ENCODE data around the gene OR51I1.

OR51I1 gene

GRCh38 chr11:5441414-5441813, at the start of gene OR51I1:
Gene OR51I1 (minus strand): TSS chr11:5441514. CDS start chr11:5441514, 0 bp downstream.
- no peak within 1 kb of the TSS for H3K27ac ChIP-seq
- no peak within 1 kb of the TSS for H3K4me3 ChIP-seq

- no peak overlapping the region for H3K4me3 ChIP-seq
Measured at GRCh38 chr11:5489576-5490357, 48.5 kb upstream of the OR51I1 start.

GRCh38 chr11:5488798-5489399, 47.6 kb upstream of the OR51I1 start:
- no peak overlapping the region for H3K27ac ChIP-seq
- H3K4me3 ChIP-seq = no peak overlapping the region

More at GRCh38 chr11:5489576-5490357, 48.5 kb upstream of the OR51I1 start:
- H3K27ac ChIP-seq = no peak overlapping the region

GRCh38 chr11:5488385-5488784, 47.1 kb upstream of the OR51I1 start, which contains the start of gene OR52D1:
Gene OR52D1 (plus strand): TSS chr11:5488685. CDS start chr11:5488707, 22 bp downstream.
- H3K4me3 ChIP-seq = no peak within 1 kb of the TSS
- H3K27ac ChIP-seq = no peak within 1 kb of the TSS

GRCh38 chr11:5486421-5486820, 45.1 kb upstream of the OR51I1 start:
- H3K27ac ChIP-seq = no peak overlapping the region
- H3K4me3 ChIP-seq = no peak overlapping the region

GRCh38 chr11:5486003-5486402, 44.7 kb upstream of the OR51I1 start:
- H3K27ac ChIP-seq = no peak overlapping the region
- no peak overlapping the region for H3K4me3 ChIP-seq

GRCh38 chr11:5476186-5476819, 35.0 kb upstream of the OR51I1 start:
- Histone ChIP-seq H3K4me3 (no peak overlapping the region), H3K27ac (no peak overlapping the region)

- Histone ChIP-seq H3K27ac (no peak overlapping the region), H3K4me3 (no peak overlapping the region)
Measured at GRCh38 chr11:5473921-5474320, 32.6 kb upstream of the OR51I1 start.

- Histone ChIP-seq H3K27ac (no peak overlapping the region), H3K4me3 (no peak overlapping the region)
Measured at GRCh38 chr11:5467527-5467926, 26.2 kb upstream of the OR51I1 start.

- Histone ChIP-seq H3K4me3 (no peak overlapping the region), H3K27ac (no peak overlapping the region)
Measured at GRCh38 chr11:5460983-5461621, 19.8 kb upstream of the OR51I1 start.

- Histone ChIP-seq H3K4me3 (no peak overlapping the region), H3K27ac (no peak overlapping the region)
Measured at GRCh38 chr11:5449432-5449831, 8.1 kb upstream of the OR51I1 start.

- no peak within 1 kb of the TSS for H3K4me3 ChIP-seq
- no peak within 1 kb of the TSS for H3K27ac ChIP-seq
Measured at GRCh38 chr11:5449023-5449422, 7.7 kb upstream of the OR51I1 start, which contains the start of gene OR51I2. Gene OR51I2 (plus strand): TSS chr11:5449323. CDS start chr11:5453489, 4,166 bp downstream.

- H3K27ac ChIP-seq = no peak overlapping the region
- H3K4me3 ChIP-seq = no peak overlapping the region
Measured at GRCh38 chr11:5443835-5444393, 2.6 kb upstream of the OR51I1 start.

- no peak overlapping the region for H3K4me3 ChIP-seq
Measured at GRCh38 chr11:5423131-5423530, 18.2 kb downstream of the OR51I1 start.

GRCh38 chr11:5421811-5422210, 19.5 kb downstream of the OR51I1 start, which contains the start of gene OR51Q1:
Gene OR51Q1 (plus strand): TSS chr11:5422111. CDS start chr11:5422201, 90 bp downstream.
- Histone ChIP-seq H3K27ac (no peak within 1 kb of the TSS), H3K4me3 (no peak within 1 kb of the TSS)

More at GRCh38 chr11:5423131-5423530, 18.2 kb downstream of the OR51I1 start:
- no peak overlapping the region for H3K27ac ChIP-seq

GRCh38 chr11:5420993-5421392, 20.3 kb downstream of the OR51I1 start:
- no peak overlapping the region for H3K4me3 ChIP-seq
- H3K27ac ChIP-seq = no peak overlapping the region

- H3K4me3 ChIP-seq = no peak overlapping the region
- no peak overlapping the region for H3K27ac ChIP-seq
Measured at GRCh38 chr11:5405173-5405572, 36.1 kb downstream of the OR51I1 start.

- Histone ChIP-seq H3K4me3 (no peak overlapping the region), H3K27ac (no peak overlapping the region)
Measured at GRCh38 chr11:5398936-5399335, 42.4 kb downstream of the OR51I1 start.

GRCh38 chr11:5394091-5394490, 47.2 kb downstream of the OR51I1 start:
- Histone ChIP-seq H3K27ac (no peak overlapping the region), H3K4me3 (no peak overlapping the region)

All from skin epidermis (tissue), 12 donors.